H1 (cell line): Measurements from ENCODE around the gene FAR1. TPM values are rescaled to one million over a fixed set of nuclear protein-coding genes. Genes with fewer than 3 reads are reported as not detected.

ENCODE experiments used
- CTCF ChIA-PET: fragments of 300-600 bp; sonication (Branson Sonifier 250); formaldehyde crosslinking; loops from one replicate; lab custom pipeline; 2021; ENCODE audit not compliant: partially characterized antibody; lab: Charles Lee
- POLR2A ChIA-PET: fragments of 300-600 bp; sonication (Branson Sonifier 250); formaldehyde crosslinking; loops from one replicate; lab custom pipeline; 2021; ENCODE audit warnings: inconsistent platforms; ENCODE audit not compliant: partially characterized antibody; lab: Charles Lee
- DNase-seq, 2 experiments: peaks; one replicate each; pipeline versions ENCODE4 v3.0.0 to v3.0.0-alpha.2; 2010 to 2022; ENCODE audit warnings: low spot score in 2 of 2, low read depth in 1 of 2, mixed read lengths in 1 of 2
- FAIRE-seq: peaks from 2 replicates; lab custom pipeline; 2011; peaks lifted over from hg19 to GRCh38; lab: Jason Lieb, UNC
- H2AFZ ChIP-seq: 2 replicates; pipeline ENCODE4 v1.8.1; 2012; ENCODE audit warnings: low read length, inconsistent platforms
- H2AK5ac ChIP-seq: 2 replicates; pipeline ENCODE4 v1.6.1; 2013; ENCODE audit warnings: low read depth, low read length
- H2BK120ac ChIP-seq: replicated peaks from 2 replicates; pipeline ENCODE3; 2013; ENCODE audit warnings: low read depth, low read length, inconsistent platforms
- H2BK12ac ChIP-seq: 2 replicates; pipeline ENCODE4 v1.6.1; 2013; ENCODE audit warnings: low read depth, low read length
- H2BK15ac ChIP-seq: 2 replicates; pipeline ENCODE4 v1.6.1; 2013; ENCODE audit warnings: low read length
- H2BK20ac ChIP-seq: 2 replicates; pipeline ENCODE4 v1.6.1; 2013; ENCODE audit warnings: low read length
- H2BK5ac ChIP-seq: 2 replicates; pipeline ENCODE4 v1.6.1; 2013; ENCODE audit warnings: low read depth, low read length
- H3K14ac ChIP-seq: 2 replicates; pipeline ENCODE4 v1.6.1; 2013; ENCODE audit warnings: inconsistent platforms; ENCODE audit not compliant: insufficient read length
- H3K18ac ChIP-seq: 2 replicates; pipeline ENCODE4 v1.6.1; 2013; ENCODE audit warnings: low read length; ENCODE audit errors: extremely low read depth
- H3K23ac ChIP-seq: 2 replicates; pipeline ENCODE4 v1.6.1; 2013; ENCODE audit warnings: inconsistent platforms; ENCODE audit not compliant: insufficient read length
- H3K23me2 ChIP-seq: 2 replicates; pipeline ENCODE4 v1.6.1; 2013; ENCODE audit warnings: low read depth, low read length
- H3K27ac ChIP-seq: 2 replicates; pipeline ENCODE4 v1.6.1; 2011; ENCODE audit warnings: low read depth, low read length, inconsistent platforms
- H3K27me3 ChIP-seq, 4 experiments: replicated peaks in 1 of 4; 1 replicate in 1 of 4; 2 replicates in 3 of 4; pipeline versions ENCODE4 v1.6.1 to v1.8.1; 2011 to 2013; ENCODE audit warnings: low read length in 3 of 4, mild to moderate bottlenecking in 3 of 4, inconsistent platforms in 2 of 4, mixed read lengths in 2 of 4, moderate library complexity in 1 of 4; ENCODE audit not compliant: control insufficient read depth in 3 of 4, insufficient read depth in 3 of 4; ENCODE audit errors: extremely low read depth in 1 of 4
- H3K36me3 ChIP-seq, 4 experiments: 2 replicates each; pipeline versions ENCODE4 v1.6.1 to v1.8.1; 2011 to 2013; ENCODE audit warnings: mild to moderate bottlenecking in 4 of 4, low read length in 3 of 4, moderate library complexity in 2 of 4, control low read depth in 1 of 4, inconsistent platforms in 1 of 4; ENCODE audit not compliant: insufficient read depth in 4 of 4, control insufficient read depth in 2 of 4
- H3K4ac ChIP-seq: replicated peaks from 2 replicates; pipeline ENCODE3; 2013; ENCODE audit warnings: low read length, low read depth, mixed read lengths, inconsistent platforms; ENCODE audit not compliant: insufficient read length
- H3K4me1 ChIP-seq, 4 experiments: replicated peaks in 1 of 4; 1 replicate in 1 of 4; 2 replicates in 3 of 4; pipeline versions ENCODE4 v1.6.1 to v1.8.1; 2011 to 2013; ENCODE audit warnings: low read length in 3 of 4, inconsistent platforms in 2 of 4, mixed read lengths in 1 of 4; ENCODE audit not compliant: insufficient read depth in 4 of 4, control insufficient read depth in 3 of 4
- H3K4me2 ChIP-seq, 2 experiments: 2 replicates each; pipeline versions ENCODE4 v1.6.1 to v1.8.1; 2011 to 2013; ENCODE audit warnings: low read depth in 2 of 2, low read length in 2 of 2, control low read depth in 1 of 2, inconsistent platforms in 1 of 2, mild to moderate bottlenecking in 1 of 2; ENCODE audit not compliant: insufficient read depth in 1 of 2
- H3K4me3 ChIP-seq, 4 experiments: fragments of 200-600, 300-600 bp in 1 of 4; sonication (generic), shearing (Covaris generic), sonication (Bioruptor Twin) in 1 of 4; 2 replicates each; pipeline versions ENCODE4 v1.5.1 to v1.8.1; 2011 to 2016; ENCODE audit warnings: low read length in 4 of 4, low read depth in 3 of 4, control low read depth in 2 of 4, inconsistent platforms in 2 of 4, mild to moderate bottlenecking in 2 of 4, mixed read lengths in 1 of 4, moderate library complexity in 1 of 4; ENCODE audit not compliant: insufficient read depth in 2 of 4; ENCODE audit errors: extremely low read depth in 1 of 4
- H3K56ac ChIP-seq: replicated peaks from 2 replicates; pipeline ENCODE3; 2013; ENCODE audit warnings: low read depth, mild to moderate bottlenecking, mixed read lengths, low read length, inconsistent platforms; ENCODE audit not compliant: insufficient read length
- H3K79me1 ChIP-seq: 2 replicates; pipeline ENCODE4 v1.6.1; 2013; ENCODE audit warnings: low read depth, low read length, control low read depth
- H3K79me2 ChIP-seq, 2 experiments: 2 replicates each; pipeline versions ENCODE4 v1.6.1 to v1.8.1; 2012 to 2013; ENCODE audit warnings: low read length in 2 of 2, mild to moderate bottlenecking in 2 of 2, inconsistent platforms in 1 of 2; ENCODE audit not compliant: insufficient read depth in 2 of 2, control insufficient read depth in 1 of 2
- H3K9ac ChIP-seq, 4 experiments: replicated peaks in 1 of 4; 1 replicate in 1 of 4; 2 replicates in 3 of 4; pipeline versions ENCODE4 v1.6.1 to v1.8.1; 2011 to 2013; ENCODE audit warnings: low read depth in 3 of 4, low read length in 3 of 4, control low read depth in 2 of 4, mild to moderate bottlenecking in 2 of 4, moderate library complexity in 2 of 4, inconsistent platforms in 1 of 4; ENCODE audit errors: extremely low read depth in 1 of 4
- H3K9me3 ChIP-seq, 2 experiments: 2 replicates each; pipeline versions ENCODE4 v1.6.1 to v1.8.1; 2012 to 2013; ENCODE audit warnings: mild to moderate bottlenecking in 2 of 2, moderate library complexity in 2 of 2, control low read depth in 1 of 2, inconsistent platforms in 1 of 2, low read depth in 1 of 2, low read length in 1 of 2, mixed read lengths in 1 of 2; ENCODE audit not compliant: insufficient read depth in 2 of 2
- H4K20me1 ChIP-seq, 2 experiments: replicated peaks in 1 of 2; 2 replicates each; pipeline versions ENCODE3 to v1.8.1; 2011 to 2013; ENCODE audit warnings: inconsistent platforms in 2 of 2, low read length in 2 of 2, mild to moderate bottlenecking in 1 of 2; ENCODE audit not compliant: insufficient read depth in 2 of 2, control insufficient read depth in 1 of 2
- H4K5ac ChIP-seq: 2 replicates; pipeline ENCODE4 v1.6.1; 2013; ENCODE audit warnings: low read length, low read depth, mixed read lengths, inconsistent platforms; ENCODE audit not compliant: insufficient read length
- H4K8ac ChIP-seq: 2 replicates; pipeline ENCODE4 v1.8.0; 2013; ENCODE audit warnings: mild to moderate bottlenecking, moderate library complexity, low read length, inconsistent platforms; ENCODE audit not compliant: insufficient read depth; ENCODE audit errors: extremely low read depth
- H4K91ac ChIP-seq: replicated peaks from 2 replicates; pipeline ENCODE3; 2013; ENCODE audit warnings: low read length, mixed read lengths, inconsistent platforms; ENCODE audit not compliant: insufficient read length
- BRCA1 ChIP-seq: IDR thresholded peaks from 2 replicates; pipeline ENCODE4 v1.6.1; 2012; ENCODE audit warnings: low read depth, low read length, improper control_type of control experiment
- CTBP2 ChIP-seq: IDR thresholded peaks from 2 replicates; pipeline ENCODE4 v1.7.0; 2011; ENCODE audit warnings: borderline replicate concordance, mild to moderate bottlenecking, moderate library complexity, mixed read lengths, low read length; ENCODE audit not compliant: insufficient read depth, insufficient read length
- GABPA ChIP-seq: IDR thresholded peaks from 2 replicates; pipeline ENCODE4 v1.6.1; 2011; ENCODE audit warnings: mild to moderate bottlenecking, low read length, moderate library complexity, borderline replicate concordance; ENCODE audit not compliant: insufficient read depth
- GTF2F1 ChIP-seq: IDR thresholded peaks from 2 replicates; pipeline ENCODE4 v1.6.1; 2012; ENCODE audit warnings: low read depth, low read length, improper control_type of control experiment, borderline replicate concordance
- RFX5 ChIP-seq: IDR thresholded peaks from 2 replicates; pipeline ENCODE4 v1.6.1; 2011; ENCODE audit warnings: low read depth, low read length, improper control_type of control experiment, borderline replicate concordance
- SIN3A ChIP-seq, 2 experiments: IDR thresholded peaks in 1 of 2; conservative IDR thresholded peaks in 1 of 2; 2 replicates each; pipeline ENCODE4 v1.6.1; 2011 to 2012; ENCODE audit warnings: low read length in 2 of 2, improper control_type of control experiment in 1 of 2, low read depth in 1 of 2, mild to moderate bottlenecking in 1 of 2
- SIRT6 ChIP-seq: IDR thresholded peaks from one replicate; pipeline ENCODE4 v1.7.1; 2012; ENCODE audit warnings: low read length, inconsistent platforms
- WGBS, 2 experiments: shearing (Covaris generic) in 1 of 2; methylation state at CpG; one replicate each; pipeline versions ENCODE4 v1.1.6 to v1.1.7; 2013 to 2015; ENCODE audit warnings: low lambda C conversion rate in 2 of 2, mixed read lengths in 2 of 2, inconsistent platforms in 1 of 2, low coverage in 1 of 2, missing lambda C conversion rate in 1 of 2; ENCODE audit not compliant: insufficient replicate concordance in 2 of 2, insufficient coverage in 1 of 2, insufficient read length in 1 of 2; ENCODE audit errors: extremely low coverage in 1 of 2, missing lambda C conversion rate in 1 of 2; 5-methylcytosine and 5-hydroxymethylcytosine counted together
- polyA plus RNA-seq, 7 experiments: library from polyadenylated mRNA; depleted of rRNA in 3 of 7; stranded (reverse) in 5 of 7; unstranded in 2 of 7; fragments of >200 nt in 5 of 7; fragments of 200-250 nt in 2 of 7; gene quantifications; 1 replicate in 5 of 7; 2 replicates in 1 of 7; 4 replicates in 1 of 7; pipeline versions ENCODE4 v1.2.1 to v1.2.3, GENCODE V29; 2011 to 2013; ENCODE audit warnings: missing spikeins in 2 of 7, mixed read lengths in 2 of 7
- total RNA-seq: library from RNA; stranded (reverse); fragmentation: NEBNext Ultra II Directional; extraction: Animal tissue kit (Norgen Biotek cat#: 25700); gene quantifications from 2 replicates; pipeline ENCODE4 v1.2.1, GENCODE V29; 2021

The FAR1 gene
- total and polyA plus RNA-seq, 2 of the 8 experiments (the other 6 are each of a cell fraction or from before 2014, with no cell fraction given), result 29.7 to 68.5 TPM

DNA sequence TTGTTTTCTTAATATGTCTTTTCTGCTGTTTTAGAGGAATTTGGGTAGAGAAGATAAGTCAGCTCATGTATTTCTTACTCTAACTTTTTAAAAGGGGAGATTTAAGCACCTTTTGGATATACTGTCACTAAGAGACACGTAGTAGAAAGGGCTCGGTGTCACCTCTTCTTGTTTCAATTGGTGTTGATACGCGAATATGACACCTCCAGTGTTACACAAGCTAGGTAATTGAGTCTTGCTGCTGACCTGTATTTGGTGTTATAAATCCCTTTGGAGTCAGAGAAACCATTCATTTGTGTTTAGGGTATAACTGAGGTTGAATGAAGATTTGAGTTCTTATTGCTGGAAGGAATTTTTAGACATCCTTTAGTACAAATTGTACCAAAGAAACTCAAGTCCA is 25.6 kb downstream of the FAR1 start:
- ChIA-PET CTCF (no interaction called here), POLR2A (no interaction called here)
- DNase-seq (no peak), FAIRE-seq (no peak)
- Histone ChIP-seq H2BK20ac (no peak overlapping the region), H3K4ac (no peak overlapping the region), H3K23me2 (no peaks in the 10 kb centered on the region), H3K56ac (no peak overlapping the region), H2AFZ (no peak overlapping the region), H3K4me1 (no peaks in the 10 kb centered on the region), H2BK120ac (no peak overlapping the region), H4K20me1 (peaks cover 2% of the 10 kb centered on the region in 2 experiments), H3K79me1 (no peaks in the 10 kb centered on the region), H3K27me3 (no peaks in the 10 kb centered on the region), H2BK12ac (no peak overlapping the region), H4K5ac (no peak overlapping the region), H3K9me3 (no peaks in the 10 kb centered on the region), H3K18ac (no peak overlapping the region), H2BK5ac (no peak overlapping the region), H3K36me3 (peaks cover 0 to 16% (median 5%) of the 10 kb centered on the region in 4 experiments; a peak in 4 of 8 replicates), H3K4me3 (no peak overlapping the region), H2BK15ac (no peak overlapping the region), H3K23ac (no peak overlapping the region), H3K14ac (no peak overlapping the region), H3K4me2 (no peak overlapping the region), H3K79me2 (peaks cover 8 to 63% of the 10 kb centered on the region in 2 experiments; a peak in 3 of 4 replicates), H3K27ac (no peak overlapping the region), H3K9ac (no peak overlapping the region), H4K91ac (no peak overlapping the region), H2AK5ac (no peak overlapping the region), H4K8ac (no peak overlapping the region)
- TF ChIP-seq RFX5 (no peak), BRCA1 (no peak), SIRT6 (no peak), SIN3A (conservative IDR thresholded peaks at IDR 0.05 in 1 of 2, IDR thresholded peaks at IDR 0.05 in 1 of 2; ENCODE audit: low read depth in 1 of 2, low read length in 2 of 2) (no peak), GTF2F1 (no peak), GABPA (no peak), CTBP2 (no peak)
- 97% methylated on average over 4 of the region's 4 CpGs; no CpG with 5 or more reads in 1 of the 2 experiments for WGBS, 2 experiments
